HG02642 (cell line): ENCODE results near the gene CCL24.
"Not testable (repeated sequence)": the region's sequence is repeated elsewhere in the genome, so short reads cannot be mapped to it uniquely, and the experiment has no call there.

Source experiments
- ATAC-seq: cut with Tn5 transposase; IDR thresholded peaks from one replicate; pipeline ENCODE4 v1.9.1; 2021; ENCODE audit warnings: mild to moderate bottlenecking; ENCODE audit not compliant: unreplicated experiment, poor library complexity

The CCL24 gene

GRCh38 chr7:75813781-75814236 lies at the start of gene CCL24:
TSS of gene CCL24 (minus strand) at chr7:75813806. CDS start at chr7:75813715, 91 bp downstream.
- no peak for ATAC-seq

GRCh38 chr7:75861636-75862035 lies 48.0 kb upstream of the CCL24 start:
- no peak for ATAC-seq

- no peak for ATAC-seq
Measured at GRCh38 chr7:75858410-75858809, 44.8 kb upstream of the CCL24 start.

GRCh38 chr7:75856536-75856935 lies 42.9 kb upstream of the CCL24 start:
- ATAC-seq, result no peak

- ATAC-seq, result not testable (repeated sequence)
Measured at GRCh38 chr7:75854813-75855345, 41.3 kb upstream of the CCL24 start.

- no peak for ATAC-seq
Measured at GRCh38 chr7:75854233-75854632, 40.6 kb upstream of the CCL24 start.

GRCh38 chr7:75850235-75850634 lies 36.6 kb upstream of the CCL24 start:
- ATAC-seq, result no peak

GRCh38 chr7:75849573-75849972 lies 36.0 kb upstream of the CCL24 start:
- ATAC-seq, result no peak

GRCh38 chr7:75847707-75848106 lies 34.1 kb upstream of the CCL24 start:
- ATAC-seq, result no peak

- not testable (repeated sequence) for ATAC-seq
Measured at GRCh38 chr7:75845132-75845531, 31.5 kb upstream of the CCL24 start.

GRCh38 chr7:75844158-75844557 lies 30.6 kb upstream of the CCL24 start:
- ATAC-seq, result no peak

GRCh38 chr7:75843613-75844116 lies 30.1 kb upstream of the CCL24 start:
- no peak for ATAC-seq

- ATAC-seq, result peak; percentile 82
Measured at GRCh38 chr7:75842836-75843446, 29.3 kb upstream of the CCL24 start.

GRCh38 chr7:75840029-75840428 lies 26.4 kb upstream of the CCL24 start:
- no peak for ATAC-seq

- ATAC-seq, result not testable (repeated sequence)
Measured at GRCh38 chr7:75838281-75838930, 24.8 kb upstream of the CCL24 start.

- ATAC-seq, result no peak
Measured at GRCh38 chr7:75836798-75837197, 23.2 kb upstream of the CCL24 start.

GRCh38 chr7:75835688-75836285 lies 22.2 kb upstream of the CCL24 start:
- ATAC-seq, result no peak

- not testable (repeated sequence) for ATAC-seq
Measured at GRCh38 chr7:75833662-75834061, 20.1 kb upstream of the CCL24 start.

GRCh38 chr7:75830978-75831377 lies 17.4 kb upstream of the CCL24 start:
- ATAC-seq, result no peak

GRCh38 chr7:75829656-75830055 lies 16.1 kb upstream of the CCL24 start:
- not testable (repeated sequence) for ATAC-seq
